AG10803 (cell line): ENCODE measurements around the gene S1PR4.
"Not testable (repeated sequence)": the region's sequence is repeated elsewhere in the genome, so short reads cannot be mapped to it uniquely, and the experiment has no call there.

Experiments
- DNase-seq: peaks from one replicate; pipeline ENCODE4 v3.0.0; 2010; ENCODE audit warnings: low read depth
- H3K4me3 ChIP-seq: 2 replicates; pipeline ENCODE4 v1.5.1; 2011; ENCODE audit warnings: mild to moderate bottlenecking, low read length, control low read depth
- TF ChIP-seq, protein P1 (sequence below): conservative IDR thresholded peaks from 2 replicates; pipeline ENCODE4 v1.5.1; 2011; ENCODE audit warnings: mild to moderate bottlenecking, low read length, control low read depth, inconsistent platforms

The S1PR4 gene

DNA sequence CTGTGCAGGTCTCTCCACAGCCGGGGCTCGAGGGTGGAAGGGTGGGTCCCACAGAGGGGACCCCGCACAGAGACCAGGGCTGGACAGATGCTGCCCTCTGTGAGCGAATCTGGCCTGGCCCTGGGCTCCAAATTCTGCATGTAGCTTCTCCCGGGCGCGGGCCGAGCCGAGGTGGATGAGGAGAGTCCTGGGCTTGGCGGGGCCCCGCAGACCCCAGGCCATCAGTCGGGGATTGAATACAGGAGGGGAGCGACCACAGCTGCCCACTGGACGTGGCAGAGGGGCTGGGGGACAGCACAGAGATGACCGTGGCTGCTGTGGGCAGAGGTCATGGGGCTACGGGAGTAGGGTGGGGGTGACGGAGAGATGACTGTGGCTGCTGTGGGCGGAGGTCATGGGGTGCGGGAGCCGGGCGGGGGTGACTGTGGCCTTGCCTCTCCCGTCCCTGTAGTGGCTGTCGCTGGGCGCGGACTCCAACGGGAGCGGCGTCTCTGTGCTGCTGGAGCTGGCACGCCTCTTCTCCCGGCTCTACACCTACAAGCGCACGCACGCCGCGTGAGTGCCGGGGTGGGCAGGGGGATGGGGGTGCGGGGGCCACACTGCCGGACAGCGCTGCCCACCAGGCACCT lies 22.6 kb downstream of the S1PR4 start:
- H3K4me3 ChIP-seq = no peak overlapping the region
- TF ChIP-seq, protein P1, sequence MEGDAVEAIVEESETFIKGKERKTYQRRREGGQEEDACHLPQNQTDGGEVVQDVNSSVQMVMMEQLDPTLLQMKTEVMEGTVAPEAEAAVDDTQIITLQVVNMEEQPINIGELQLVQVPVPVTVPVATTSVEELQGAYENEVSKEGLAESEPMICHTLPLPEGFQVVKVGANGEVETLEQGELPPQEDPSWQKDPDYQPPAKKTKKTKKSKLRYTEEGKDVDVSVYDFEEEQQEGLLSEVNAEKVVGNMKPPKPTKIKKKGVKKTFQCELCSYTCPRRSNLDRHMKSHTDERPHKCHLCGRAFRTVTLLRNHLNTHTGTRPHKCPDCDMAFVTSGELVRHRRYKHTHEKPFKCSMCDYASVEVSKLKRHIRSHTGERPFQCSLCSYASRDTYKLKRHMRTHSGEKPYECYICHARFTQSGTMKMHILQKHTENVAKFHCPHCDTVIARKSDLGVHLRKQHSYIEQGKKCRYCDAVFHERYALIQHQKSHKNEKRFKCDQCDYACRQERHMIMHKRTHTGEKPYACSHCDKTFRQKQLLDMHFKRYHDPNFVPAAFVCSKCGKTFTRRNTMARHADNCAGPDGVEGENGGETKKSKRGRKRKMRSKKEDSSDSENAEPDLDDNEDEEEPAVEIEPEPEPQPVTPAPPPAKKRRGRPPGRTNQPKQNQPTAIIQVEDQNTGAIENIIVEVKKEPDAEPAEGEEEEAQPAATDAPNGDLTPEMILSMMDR = no peak

DNA sequence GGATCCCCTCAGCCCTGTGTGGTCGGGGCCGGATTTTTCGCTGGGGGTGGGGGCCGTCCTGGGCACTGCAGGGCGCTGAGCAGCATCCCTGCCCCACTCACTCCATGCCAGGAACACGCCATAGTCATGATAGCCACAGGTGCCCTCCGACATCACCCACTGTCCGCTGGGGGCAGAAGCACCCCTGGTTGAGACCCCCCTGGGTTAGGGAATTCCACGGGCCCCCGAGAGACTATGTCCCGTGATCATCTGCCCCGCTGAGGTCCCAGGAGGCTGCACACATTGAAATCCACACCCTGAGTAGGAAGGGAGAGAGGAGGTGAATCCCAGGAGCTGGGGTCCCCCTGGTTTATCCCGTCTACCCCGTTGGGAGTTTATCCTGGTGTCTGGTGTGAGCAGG lies 23.3 kb downstream of the S1PR4 start:
- no peak for DNase-seq
- H3K4me3 ChIP-seq = no peak overlapping the region
- TF ChIP-seq, protein P1 = no peak

More for the DNA sequence above, 22.6 kb downstream of the S1PR4 start:
- DNase-seq = no peak

DNA sequence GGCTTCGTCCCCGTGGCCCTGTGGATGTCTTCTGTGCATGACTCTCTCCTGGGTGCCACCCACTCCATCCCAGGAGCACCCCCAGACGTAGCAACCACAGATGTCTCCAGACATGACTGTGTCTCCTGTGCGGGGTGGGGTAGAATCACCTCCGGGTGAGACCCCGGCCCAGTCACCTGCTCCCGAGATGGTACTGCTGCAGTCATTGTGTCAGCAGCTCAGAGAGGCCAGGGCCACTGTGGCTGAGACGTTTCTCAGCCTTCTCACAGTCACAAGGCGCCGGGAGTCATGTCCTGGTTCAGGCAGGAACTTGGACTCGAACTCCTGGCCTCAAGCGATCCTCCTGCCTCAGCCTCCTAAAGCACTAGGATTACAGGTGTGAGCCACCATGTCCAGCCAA lies 23.8 kb downstream of the S1PR4 start:
- TF ChIP-seq, protein P1 = no peak
- H3K4me3 ChIP-seq = no peak overlapping the region
- DNase-seq = no peak

DNA sequence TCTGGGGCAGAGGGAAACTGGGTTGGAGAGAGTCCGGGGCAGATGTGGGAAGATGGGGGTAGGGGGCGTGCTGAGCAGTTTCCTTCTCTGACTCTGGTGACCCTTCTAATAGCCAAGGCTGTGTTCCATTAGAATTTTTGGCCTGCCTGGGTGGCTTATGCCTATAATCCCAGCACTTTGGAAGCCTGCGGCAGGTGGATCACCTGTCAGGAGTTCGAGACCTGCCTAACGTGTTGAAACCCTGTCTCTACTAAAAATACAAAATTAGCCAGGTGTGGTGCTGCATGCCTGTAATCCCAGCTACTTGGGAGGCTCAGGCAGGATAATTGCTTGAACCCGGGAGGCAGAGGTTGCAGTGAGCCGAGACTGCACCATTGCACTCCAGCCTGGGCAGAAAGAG lies 24.3 kb downstream of the S1PR4 start:
- H3K4me3 ChIP-seq, DNase-seq: not testable (repeated sequence)

DNA sequence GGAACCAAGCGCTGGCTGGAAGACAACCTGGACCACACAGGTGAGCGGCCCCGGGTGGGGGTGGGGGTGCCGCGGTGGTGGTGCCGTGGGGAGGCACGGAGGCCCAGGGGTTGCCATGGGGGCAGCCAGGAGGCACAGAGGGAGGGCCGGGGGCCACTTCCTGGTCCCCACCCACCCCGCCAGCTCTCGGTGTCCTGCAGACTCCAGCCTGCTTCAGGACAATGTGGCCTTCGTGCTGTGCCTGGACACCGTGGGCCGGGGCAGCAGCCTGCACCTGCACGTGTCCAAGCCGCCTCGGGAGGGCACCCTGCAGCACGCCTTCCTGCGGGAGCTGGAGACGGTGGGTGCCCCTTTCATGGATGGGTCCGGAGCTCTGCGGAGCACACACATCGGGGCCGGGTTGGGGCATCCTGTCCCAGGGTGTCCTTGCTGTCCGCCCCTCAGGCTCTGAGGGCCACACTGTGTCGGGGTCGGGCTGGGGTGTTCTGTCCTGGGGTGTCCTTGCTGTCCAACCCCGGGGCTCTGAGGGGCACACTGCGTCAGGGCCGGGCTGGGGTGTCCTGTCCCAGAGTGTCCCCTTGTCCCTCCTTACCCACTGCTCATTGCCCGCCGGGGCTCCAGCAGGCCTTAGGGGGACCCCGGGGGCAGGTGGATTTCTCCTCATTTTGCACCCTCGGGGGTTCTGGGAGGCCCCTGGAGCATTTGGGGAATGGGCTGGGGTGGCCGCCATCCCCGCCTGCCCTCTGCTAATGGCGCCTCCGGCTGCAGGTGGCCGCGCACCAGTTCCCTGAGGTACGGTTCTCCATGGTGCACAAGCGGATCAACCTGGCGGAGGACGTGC lies 25.5 kb downstream of the S1PR4 start:
- TF ChIP-seq, protein P1 = no peak
- no peak for DNase-seq
- H3K4me3 ChIP-seq = no peak overlapping the region

DNA sequence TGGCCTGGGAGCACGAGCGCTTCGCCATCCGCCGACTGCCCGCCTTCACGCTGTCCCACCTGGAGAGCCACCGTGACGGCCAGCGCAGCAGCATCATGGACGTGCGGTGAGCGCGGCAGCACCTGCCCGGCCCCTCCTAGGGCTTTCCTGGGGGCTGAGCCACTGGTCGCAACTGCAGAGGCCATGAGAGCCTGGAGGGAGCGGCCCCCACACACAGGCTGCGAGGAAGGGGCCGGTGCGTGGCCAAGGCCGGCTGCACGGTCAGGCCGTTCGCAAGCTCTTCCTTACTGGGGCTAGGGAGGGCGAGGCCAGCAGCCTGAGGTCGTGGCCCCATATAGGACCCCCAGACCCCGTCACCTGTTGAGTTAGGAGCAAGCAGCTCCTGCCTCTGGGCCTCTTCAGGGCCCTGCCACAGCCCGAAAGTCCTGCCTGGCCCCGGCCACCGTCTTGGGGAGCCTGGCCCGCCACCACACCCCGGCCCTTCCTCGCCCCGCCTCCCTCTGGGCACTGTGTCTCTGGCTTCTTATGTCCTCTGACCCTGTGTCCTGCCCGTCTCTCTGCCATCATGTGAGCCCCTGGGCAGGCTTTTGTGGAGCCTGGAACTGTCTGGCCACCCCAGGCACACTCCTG lies 26.2 kb downstream of the S1PR4 start:
- TF ChIP-seq, protein P1 = no peak
- no peak for DNase-seq

DNA sequence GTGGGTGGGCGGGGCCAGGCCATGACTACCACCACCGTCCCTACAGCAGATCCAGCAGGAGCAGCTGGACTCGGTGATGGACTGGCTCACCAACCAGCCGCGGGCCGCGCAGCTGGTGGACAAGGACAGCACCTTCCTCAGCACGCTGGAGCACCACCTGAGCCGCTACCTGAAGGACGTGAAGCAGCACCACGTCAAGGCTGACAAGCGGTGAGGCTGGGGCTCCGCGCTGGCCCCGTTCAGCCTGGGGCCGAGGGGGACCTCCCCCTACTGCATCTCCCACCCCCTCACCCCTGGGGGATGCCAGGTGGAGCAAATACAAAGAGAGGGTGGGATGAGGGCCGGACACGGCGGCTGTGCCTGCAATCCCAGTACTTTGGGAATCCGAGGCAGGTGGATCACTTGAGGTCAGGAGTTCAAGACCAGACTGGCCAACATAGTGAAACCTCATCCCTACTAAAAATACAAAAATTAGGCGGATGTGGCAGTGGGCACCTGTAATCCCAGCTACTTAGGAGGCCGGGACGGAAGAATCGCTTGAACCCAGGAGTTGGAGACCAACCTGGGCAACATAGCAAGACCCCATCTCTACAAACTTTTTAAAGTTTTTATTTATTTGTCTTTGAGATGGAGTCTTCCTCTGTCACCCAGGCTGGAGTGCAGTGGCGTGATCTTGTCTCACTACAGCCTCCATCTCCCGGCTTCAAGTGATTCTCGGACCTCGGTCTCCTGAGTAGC lies 27.8 kb downstream of the S1PR4 start:
- TF ChIP-seq, protein P1 = no peak
- no peak for DNase-seq
- no peak overlapping the region for H3K4me3 ChIP-seq

More for the DNA sequence above, 26.2 kb downstream of the S1PR4 start:
- no peak overlapping the region for H3K4me3 ChIP-seq
